HuH-7 (cell line): Measurements from ENCODE around the gene ACYP2.
A peak's percentile ranks its signal among the peaks of the same experiment; 100 is the strongest.
"Not testable (repeated sequence)": the region's sequence is repeated elsewhere in the genome, so short reads cannot be mapped to it uniquely, and the experiment has no call there.

Experiments used
- DNase-seq: peaks from one replicate; pipeline ENCODE4 v3.0.0; 2011; ENCODE audit warnings: low spot score

The ACYP2 gene

DNA sequence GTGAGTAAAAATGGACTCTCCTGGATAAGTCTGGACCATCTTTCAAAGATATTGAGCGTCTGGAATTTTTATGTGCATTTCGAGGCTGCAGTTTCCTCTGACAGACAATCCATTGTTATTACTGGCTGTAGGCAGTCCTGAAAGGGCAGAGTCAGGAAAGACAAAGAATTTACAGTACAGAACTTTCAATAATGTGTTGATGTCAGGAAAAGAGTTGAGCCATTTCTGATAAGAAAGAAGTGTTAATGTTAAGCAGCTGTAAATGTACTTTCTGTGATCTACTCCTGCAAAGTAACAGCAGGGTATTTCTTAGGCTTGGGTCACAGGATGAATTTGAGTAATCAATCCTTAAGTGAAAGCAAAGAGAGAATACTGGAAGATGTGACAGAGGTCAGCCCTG, 110.8 kb downstream of the ACYP2 start:
- no peak for DNase-seq

DNA sequence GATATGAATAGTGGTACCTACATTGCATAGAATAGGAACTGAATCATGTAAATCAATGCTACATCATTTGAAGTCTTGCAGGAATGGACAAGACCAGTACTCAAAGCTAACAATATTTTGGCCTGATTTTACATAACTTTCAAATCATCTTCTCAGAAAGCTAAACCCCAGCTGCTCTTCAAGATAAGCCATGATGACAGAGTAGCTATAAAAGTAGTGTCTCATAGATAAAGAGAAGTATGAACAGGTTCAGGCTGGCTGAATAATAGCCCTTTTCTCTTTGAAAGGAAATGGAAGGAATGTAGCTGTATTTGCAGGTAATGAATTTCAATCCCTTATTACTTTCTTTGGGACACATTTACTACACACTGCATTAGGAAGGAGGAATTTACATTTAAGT, 112.4 kb downstream of the ACYP2 start:
- DNase-seq = no peak

DNA sequence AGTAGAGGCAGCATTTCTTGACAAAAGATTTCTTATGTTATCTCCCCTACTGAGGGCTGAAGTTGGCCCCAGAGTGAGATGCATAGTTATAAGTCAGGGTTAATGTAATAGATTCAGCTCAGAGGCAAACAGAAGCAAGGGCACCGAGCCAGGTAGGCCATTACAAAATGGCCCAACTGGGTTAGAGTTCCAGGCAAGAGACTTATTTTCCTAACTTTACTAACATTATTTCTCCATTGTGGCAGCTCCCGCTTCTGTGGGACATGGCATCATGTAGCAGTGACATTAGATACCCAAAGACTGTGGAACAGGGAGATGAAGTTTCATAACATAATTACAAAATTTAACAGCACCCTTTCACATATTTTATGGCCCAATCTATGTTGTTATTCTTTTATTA, 113.5 kb downstream of the ACYP2 start:
- no peak for DNase-seq

DNA sequence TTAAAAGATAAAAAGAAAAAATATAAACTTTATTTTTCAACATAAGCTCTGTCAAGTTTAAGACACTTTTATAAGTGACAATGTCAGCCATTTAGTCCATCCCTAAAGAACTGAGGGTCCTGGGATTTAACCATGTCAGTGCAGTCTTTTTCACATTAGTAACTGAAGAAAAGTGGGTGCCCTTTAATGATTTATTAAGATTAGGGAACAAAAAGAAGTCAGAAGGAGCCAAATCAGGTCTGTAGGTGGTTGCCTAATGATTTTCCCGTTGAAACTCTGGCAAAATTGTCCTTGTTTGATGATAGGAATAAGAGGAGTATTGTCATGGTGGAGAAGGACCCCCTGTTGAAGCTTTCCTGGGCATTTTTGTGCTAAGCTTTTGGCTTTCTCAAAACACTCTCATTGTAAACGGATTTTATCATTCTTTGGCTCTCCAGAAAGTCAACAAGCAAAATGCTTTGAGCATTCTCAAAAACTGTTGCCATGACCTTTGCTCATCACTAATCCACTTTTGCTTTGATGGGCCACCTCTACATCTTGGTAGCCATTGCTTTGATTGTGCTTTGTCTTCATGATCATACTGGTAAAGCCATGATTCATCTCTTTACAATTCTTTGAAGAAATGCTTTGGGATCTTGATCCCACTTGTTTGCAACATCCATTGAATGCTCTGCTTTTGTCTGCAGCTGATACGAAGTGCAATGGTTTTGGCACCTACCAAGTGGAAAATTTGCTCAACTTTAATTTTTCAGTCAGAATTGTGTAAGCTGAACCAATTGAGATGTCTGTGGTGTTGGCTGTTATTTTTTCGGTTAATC, 118.6 kb downstream of the ACYP2 start:
- DNase-seq = no peak

DNA sequence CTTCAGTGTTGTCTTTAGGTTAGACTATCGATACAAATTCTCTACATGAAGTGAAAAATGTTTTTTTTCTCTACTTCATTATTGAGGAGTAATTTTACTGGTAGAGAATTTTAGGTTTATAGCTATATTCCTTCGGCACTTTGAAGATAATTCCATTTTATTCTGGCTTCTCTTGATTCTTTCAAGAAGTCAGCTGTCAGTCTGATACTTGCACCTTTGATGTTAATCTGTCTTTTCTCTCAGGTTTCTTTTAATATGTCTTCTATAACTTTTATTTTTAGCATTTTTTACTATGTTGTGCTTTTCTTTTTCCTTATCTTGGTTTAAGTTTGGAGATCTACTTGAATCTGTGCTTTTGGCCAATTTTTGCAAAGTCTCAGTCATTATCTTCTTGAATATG, 122.0 kb downstream of the ACYP2 start:
- no peak for DNase-seq

DNA sequence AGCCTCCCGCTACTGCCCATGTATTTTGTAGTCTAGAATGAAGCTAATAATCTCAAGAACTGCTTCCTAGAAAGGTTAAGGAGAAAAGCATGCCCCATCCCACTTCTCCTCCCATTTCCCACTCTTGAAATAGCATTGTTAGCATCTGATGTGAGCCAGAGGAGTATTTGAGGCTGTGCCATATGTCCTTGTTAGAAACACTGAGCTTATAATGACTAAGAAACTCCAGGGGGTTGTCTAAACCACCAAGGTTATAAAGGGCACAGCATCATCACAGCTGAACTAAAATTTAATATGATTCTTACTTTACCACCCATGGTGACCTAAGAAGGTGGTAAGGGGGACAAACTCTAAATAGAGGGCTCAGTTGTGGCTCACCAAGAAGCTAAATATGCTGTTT, 124.0 kb downstream of the ACYP2 start:
- no peak for DNase-seq

DNA sequence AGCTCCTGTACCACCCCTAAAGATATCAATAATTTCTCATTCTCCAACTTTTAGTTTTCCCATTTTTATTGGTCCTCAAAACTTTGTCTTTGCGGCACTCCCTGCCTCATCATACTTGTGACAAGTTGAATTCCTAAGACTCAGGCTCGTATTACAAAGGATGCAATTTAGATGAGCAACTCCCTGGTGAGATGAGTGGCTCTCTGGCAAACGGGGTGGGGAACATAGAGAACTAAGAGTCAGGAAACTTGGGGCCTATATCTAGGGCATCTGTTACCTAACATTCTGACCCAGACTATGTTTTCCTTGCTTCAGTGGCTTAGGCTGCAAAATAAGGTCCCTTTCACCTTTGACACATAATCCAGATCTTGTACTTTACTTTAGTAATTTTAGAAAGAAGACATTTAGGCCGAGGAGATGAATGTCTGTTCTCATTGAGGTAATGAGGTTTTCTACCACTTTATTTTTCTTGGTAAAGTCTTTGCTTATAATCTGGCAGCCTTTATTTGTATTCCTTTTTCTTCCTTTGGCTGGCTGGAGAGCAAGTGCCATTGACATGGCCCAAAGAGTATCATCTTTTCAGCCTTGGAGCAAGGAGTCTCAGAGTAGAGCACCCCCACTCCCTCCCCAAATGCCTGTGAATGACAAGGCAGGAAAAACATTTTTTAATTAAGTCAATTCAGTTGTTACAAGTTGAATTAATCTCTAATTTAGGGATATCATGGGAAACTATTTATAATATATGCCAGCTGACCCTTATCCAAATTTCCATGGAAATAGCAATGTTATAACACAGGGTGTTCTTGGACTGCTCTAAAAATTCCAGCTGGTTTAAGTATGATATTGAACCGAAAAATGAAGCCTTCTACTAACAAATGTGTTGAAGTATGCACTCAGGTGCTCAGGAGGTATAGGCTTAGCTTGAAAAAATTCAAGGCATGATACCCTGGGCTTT, 125.4 kb downstream of the ACYP2 start:
- DNase-seq = no peak

DNA sequence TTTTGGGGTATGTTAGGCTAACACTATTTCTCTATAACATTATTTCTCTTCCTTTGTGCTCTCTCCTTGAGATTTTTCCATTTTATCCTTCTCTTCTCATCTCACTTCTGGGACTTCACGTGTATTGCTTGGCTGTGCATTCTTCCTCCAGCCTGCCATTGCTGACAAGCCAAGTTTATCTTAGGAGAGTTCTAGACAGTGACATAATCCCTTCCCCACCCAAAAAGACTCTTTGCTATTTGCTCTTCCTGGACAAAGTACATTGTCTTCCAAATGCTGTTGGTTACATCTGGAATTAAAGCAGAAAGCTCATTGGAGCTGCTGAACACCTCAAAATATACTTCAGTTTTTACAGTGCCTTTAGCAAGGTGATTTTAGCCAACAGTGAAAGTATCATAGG, 131.7 kb downstream of the ACYP2 start:
- DNase-seq = no peak

DNA sequence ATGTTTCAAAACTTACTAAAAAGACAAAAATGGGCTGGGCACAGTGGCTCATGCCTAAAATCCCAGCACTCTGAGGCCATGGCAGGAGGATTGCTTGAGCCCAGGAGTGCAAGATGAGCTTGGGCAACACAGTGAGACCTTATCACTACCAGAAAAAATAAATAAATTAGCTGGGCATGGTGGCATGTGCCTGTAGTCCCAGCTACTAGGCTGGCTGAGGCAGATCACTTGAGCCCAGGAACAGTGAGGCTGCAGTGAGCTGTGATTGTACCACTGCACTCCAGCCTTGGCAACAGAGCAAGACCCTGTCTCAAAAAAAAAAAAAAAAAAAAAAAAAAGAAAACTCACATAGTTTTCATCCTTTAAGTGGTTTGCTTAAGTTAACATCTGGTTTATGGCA, 134.2 kb downstream of the ACYP2 start:
- no peak for DNase-seq

DNA sequence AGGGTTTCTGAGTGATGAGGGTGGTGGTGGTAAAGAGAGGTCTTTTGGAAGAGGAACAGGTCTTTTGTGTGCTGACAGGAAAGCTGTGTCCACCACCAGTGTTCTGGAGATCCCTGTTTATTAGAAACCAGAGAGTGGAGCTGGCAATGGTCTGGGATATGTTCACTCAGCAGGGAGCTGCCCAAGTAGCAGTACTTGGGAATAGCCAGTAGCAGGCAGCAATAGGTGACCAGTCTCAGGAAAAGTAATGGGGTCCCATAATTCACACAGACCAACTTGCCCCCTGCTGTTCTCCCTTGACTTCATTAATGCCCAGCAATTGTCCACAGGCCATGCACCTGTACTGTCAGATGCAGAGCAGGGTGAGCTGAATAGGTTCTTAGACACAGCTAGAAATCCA, 138.8 kb downstream of the ACYP2 start:
- no peak for DNase-seq

DNA sequence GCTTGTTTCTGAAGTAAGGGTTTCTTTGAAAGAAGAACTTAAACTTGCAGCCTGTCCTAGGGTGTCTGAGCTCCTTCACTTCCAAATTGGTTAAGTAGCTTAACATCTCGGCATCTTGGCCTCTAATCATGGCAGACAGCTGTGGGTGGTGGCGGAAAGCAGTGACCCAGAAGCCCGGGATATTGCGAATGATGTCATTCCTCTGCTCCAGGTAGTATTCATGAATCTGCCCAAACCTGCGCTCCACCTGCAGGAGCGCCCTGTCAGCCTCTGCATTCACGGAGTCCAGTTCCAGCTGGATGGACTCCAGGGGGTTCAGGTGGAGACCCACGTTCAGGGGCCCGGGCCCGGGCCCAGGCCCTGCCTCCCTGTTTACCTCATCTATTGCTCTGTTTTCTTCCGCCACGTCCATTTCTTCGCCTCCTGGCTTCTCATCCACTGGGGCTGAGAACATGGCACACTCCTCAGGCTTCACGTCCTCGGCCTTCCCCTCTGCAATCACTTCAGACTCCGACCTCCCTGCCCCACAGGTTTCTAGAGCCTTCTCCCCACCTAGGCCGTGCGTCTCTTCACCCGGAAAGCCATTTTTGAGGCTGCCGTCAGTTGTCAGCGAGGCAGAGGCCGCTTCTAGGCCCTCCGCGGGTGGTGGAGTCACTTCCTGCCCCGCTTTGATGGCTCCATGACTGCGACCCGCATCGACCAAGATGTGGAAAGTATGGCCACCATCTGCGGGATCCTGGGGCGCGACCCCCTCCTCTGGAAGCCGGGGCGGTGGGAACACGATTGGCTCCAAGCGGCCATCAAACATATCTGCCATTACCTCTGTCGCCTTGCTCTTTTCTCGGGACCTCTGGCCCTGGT, 140.0 kb downstream of the ACYP2 start:
- no peak for DNase-seq

DNA sequence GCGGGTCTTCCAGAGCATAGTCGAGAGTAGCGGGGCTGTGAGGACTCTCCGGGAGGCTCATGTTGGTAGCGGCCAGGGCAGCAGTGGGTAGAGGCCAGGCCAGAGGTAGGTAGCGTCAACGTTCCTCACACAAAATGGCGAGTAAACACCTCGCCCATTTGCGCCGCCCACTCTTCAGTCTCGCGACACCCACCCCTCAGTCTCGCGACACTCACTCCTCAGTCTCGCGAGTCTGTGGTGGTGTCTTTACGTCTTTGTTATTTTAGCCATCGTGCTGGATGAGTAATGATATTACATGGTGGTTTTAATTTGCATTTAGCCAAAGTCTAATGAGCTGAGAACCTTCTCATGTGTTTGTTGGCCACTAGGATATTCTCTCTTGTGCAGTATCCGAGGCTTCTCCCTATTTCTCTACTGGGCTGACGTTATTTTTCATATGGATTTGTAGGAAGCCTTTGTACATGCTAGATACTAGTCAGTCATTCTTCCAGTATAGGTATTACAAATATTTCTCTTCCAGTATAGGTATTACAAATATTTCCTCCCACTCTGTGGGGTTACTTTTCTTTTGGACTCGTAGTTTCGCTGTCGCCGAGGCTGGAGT, 140.8 kb downstream of the ACYP2 start, which contains the start of gene TSPYL6:
TSPYL6 (minus strand) TSS at position 139 of the 604 bp plus-strand sequence; CDS start at position 61, 78 bp downstream.
- no peak for DNase-seq

DNA sequence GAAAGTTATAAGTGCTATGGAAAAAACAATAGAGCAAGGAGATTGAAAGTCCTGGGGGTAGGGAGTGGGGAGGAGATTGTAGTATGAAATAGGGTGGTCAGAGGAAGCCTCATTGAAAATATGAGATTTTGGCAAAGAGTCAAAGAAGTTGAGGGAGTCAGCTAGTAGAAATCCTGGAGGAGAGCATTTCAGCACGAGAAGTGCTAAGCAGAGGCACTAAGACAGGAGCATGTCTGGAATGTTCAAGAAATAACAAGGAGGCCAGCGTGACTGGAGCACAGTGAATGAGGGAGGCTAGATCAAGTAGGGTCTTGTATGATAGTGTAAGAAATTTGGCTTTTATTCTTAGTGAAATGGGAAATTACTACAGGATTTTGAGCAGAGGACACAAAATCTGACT, 142.8 kb downstream of the ACYP2 start:
- DNase-seq = no peak

DNA sequence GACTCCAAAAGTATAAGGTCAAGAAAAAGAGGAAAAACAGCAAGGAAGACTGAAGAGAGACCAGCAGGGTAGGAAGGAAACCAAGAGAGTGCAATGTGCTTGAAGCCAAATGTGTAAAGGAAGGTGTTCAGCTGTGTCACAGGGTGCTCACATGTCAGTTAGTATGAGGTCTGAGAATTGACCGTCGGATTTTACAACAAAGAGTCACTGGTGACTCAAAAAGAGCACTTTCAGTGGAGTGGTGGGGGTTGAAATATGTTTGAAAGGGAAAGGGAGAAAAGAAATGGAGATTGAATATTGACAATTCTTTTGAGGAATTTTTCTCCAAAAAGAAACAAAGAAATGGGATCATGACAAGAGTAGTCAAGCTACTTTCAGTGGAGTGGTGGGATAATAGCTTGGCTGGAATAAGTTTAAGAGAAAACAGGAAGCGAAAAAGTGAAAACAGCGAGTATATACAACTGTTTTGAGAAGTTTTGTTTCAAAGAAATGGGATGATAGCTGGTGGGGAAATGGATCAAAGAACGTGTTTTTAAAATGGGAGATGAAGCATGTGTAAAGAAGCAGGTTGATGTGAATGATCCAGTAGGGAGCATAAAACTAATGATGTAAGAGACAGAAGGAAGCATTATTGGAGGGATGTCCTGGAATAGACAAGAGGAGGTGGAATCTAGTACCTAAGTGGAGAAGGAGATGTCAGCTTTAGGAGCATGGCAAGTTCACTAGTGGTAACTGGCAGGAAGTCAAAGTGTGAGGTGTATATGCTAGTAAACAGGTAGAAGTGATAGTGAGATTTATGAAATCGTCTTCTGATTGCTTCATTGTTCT, 144.2 kb downstream of the ACYP2 start:
- DNase-seq = no peak

DNA sequence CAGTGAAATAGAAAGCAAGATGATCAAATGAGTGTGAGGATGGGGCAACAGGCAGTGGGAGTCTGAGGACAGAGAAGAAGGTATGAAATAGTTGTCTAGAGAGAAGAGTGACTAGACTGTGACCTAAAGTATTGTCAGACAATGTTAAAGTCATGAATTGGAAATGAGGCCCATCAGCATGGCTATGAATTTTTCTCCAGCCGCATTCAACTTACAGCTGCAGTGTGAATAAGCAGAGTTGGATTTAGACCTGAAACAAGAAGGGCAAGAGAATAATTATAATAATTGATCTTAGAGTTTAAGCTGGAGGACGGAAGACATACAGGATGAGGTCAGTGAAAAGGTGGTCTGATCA, 144.8 kb downstream of the ACYP2 start:
- no peak for DNase-seq

DNA sequence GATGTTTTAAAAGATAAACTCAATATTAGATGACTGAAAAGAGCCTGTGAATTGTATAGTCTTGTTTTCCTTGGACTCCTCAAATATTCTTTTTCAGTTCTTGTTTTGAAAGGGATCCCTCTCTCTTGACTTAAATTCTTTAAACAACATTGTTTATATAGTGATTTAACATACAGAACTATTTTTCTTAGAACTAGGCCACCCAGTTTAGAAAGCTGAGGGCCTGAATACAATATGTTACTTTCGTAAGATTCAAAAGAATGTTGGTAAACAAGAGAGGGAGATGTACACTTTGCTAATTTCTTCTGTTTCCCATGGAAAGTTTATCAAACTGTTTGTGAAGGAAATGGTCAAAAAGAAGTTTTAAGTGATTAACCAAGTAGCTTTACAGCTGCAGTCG, 146.1 kb downstream of the ACYP2 start:
- no peak for DNase-seq

DNA sequence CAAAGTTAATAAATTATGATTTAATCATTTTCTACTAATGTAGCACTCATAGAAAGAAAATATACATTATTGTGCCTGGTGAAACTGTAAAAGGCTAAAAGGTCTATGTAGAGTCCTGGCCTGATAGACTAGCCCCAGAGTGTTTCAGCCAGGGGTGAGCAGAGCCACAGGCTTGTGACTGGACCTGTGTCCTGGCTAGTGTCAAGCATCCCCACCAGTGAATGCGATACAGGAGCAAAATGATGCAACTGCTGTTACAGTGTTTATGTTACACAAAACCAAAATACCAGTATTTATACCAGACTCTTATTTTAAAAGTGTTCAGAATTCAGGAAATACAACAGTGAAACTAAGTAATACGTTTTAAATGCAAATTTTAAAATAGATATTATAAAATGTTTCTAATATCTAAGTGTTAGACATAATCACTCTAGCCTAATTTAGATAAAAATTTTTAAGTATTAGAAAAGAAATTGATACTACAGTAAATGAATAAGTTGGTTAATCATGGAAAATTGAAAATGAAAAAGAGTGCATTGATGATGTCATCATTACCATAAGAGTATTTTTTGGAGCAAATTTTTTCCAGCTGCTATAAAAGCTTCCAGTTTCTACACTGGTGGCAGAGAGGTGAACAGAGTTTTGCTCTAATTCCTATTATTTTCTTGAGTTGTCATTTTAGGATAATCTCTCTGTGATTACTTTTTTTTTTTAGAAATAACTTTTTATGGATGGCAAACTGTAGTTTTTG, 146.8 kb downstream of the ACYP2 start:
- peak; percentile 28 for DNase-seq

DNA sequence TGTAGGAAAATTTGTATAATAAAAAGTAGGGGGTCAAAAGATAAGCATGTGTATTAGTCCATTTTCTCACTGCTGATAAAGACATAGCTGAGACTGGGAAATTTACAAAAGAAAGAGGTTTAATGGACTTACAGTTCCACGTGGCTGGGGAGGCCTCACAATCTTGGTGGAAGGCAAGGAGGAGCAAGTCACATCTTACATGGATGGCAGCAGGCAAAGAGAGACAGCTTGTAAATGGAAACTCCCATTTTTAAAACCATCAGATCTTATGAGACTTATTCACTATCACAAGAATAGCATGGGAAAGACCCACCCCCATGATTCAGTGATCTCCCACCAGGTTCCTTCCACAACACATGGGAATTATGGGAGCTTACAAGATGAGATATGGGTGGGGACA, 149.7 kb downstream of the ACYP2 start:
- not testable (repeated sequence) for DNase-seq

DNA sequence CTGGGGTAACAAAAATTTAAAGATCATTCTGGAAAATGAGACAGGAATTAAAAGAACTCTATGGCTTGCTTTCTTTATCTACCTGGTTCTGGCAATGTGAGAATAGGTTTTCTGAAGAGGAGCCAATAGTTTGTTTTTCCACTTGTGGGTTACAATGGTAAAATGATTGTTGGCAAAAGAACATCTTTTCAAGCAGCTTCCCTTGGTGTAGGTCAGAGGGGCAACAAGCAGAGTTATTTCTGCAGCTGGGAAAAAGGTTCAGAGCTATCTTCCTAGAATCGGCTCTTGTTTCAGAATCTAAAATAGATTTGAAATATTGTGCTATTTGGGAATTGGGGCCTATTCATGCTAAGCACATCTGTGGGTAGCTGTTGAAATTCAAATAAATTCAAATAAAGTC, 152.2 kb downstream of the ACYP2 start:
- no peak for DNase-seq

DNA sequence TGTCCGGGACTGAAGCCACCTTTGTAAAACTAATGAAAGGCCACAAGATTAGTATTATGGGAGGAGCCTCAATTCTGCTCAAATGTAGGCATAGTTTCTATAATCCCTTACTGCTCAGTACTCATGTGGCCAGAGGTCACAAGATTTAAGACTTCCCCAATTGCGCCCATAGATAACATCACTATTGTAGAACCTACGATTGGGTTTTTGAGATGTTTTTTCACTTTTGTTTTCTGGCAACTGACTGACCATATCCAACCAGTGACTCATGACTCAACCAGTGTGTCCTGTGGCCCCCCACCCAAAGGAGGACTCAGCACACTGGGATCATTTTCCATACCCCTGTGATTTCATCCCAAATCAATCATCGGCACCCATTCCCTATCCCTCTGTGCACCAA, 155.8 kb downstream of the ACYP2 start:
- DNase-seq = no peak
